ENCODE data around the gene NT5C2. TPM values are rescaled to one million over a fixed set of nuclear protein-coding genes. Genes with fewer than 3 reads are reported as not detected.

The NT5C2 gene
- total RNA-seq, 1 donor from 2014 or later, result 81.0 TPM

GRCh38 chr10:103232772-103233488 lies 39.9 kb upstream of the NT5C2 start:
- no peak for TF ChIP-seq CTCF (IDR thresholded peaks at IDR 0.05)
- no peaks in the 10 kb centered on the region for H3K27me3 Mint-ChIP-seq (ENCODE audit: low read depth)
- H3K4me3 Mint-ChIP-seq (ENCODE audit: unreplicated experiment), result no peak overlapping the region
- H3K4me1 Mint-ChIP-seq (ENCODE audit: low read depth), result peaks cover 47% of the 10 kb centered on the region
- no peak for DNase-seq (ENCODE audit: low spot score)
- no peaks in the 10 kb centered on the region for H3K9me3 Mint-ChIP-seq (ENCODE audit: low read depth)
- H3K36me3 Mint-ChIP-seq (ENCODE audit: low read depth), result no peaks in the 10 kb centered on the region
- peak overlapping the region; percentile 93 for H3K27ac Mint-ChIP-seq (ENCODE audit: unreplicated experiment)

GRCh38 chr10:103232131-103232673 lies 39.1 kb upstream of the NT5C2 start:
- peak overlapping the region; percentile 96 for H3K27ac Mint-ChIP-seq (ENCODE audit: unreplicated experiment)
- no peak overlapping the region for H3K4me3 Mint-ChIP-seq (ENCODE audit: unreplicated experiment)
- H3K9me3 Mint-ChIP-seq (ENCODE audit: low read depth), result no peaks in the 10 kb centered on the region
- no peak for TF ChIP-seq CTCF (IDR thresholded peaks at IDR 0.05)
- no peaks in the 10 kb centered on the region for H3K36me3 Mint-ChIP-seq (ENCODE audit: low read depth)
- peaks cover 51% of the 10 kb centered on the region for H3K4me1 Mint-ChIP-seq (ENCODE audit: low read depth)
- no peaks in the 10 kb centered on the region for H3K27me3 Mint-ChIP-seq (ENCODE audit: low read depth)
- no peak for DNase-seq (ENCODE audit: low spot score)

- Mint-ChIP-seq H3K27me3 (ENCODE audit: low read depth) (no peaks in the 10 kb centered on the region), H3K4me1 (ENCODE audit: low read depth) (peaks cover 51% of the 10 kb centered on the region), H3K9me3 (ENCODE audit: low read depth) (no peaks in the 10 kb centered on the region), H3K27ac (ENCODE audit: unreplicated experiment) (peak overlapping the region; percentile 96), H3K4me3 (ENCODE audit: unreplicated experiment) (peak overlapping the region; percentile 12), H3K36me3 (ENCODE audit: low read depth) (no peaks in the 10 kb centered on the region)
- DNase-seq (ENCODE audit: low spot score), result no peak
- TF ChIP-seq CTCF (IDR thresholded peaks at IDR 0.05), result no peak
These were observed 38.0 kb upstream of the NT5C2 start for GRCh38 chr10:103231047-103231551.

GRCh38 chr10:103227416-103227815 lies 34.3 kb upstream of the NT5C2 start:
- H3K36me3 Mint-ChIP-seq (ENCODE audit: low read depth), result peaks cover 5% of the 10 kb centered on the region

More at GRCh38 chr10:103227416-103227815, 34.3 kb upstream of the NT5C2 start:
- Mint-ChIP-seq H3K27me3 (ENCODE audit: low read depth) (no peaks in the 10 kb centered on the region), H3K9me3 (ENCODE audit: low read depth) (peaks cover 12% of the 10 kb centered on the region), H3K4me1 (ENCODE audit: low read depth) (peaks cover 46% of the 10 kb centered on the region), H3K27ac (ENCODE audit: unreplicated experiment) (no peak overlapping the region), H3K4me3 (ENCODE audit: unreplicated experiment) (no peak overlapping the region)
- no peak for DNase-seq (ENCODE audit: low spot score)
- TF ChIP-seq CTCF (IDR thresholded peaks at IDR 0.05), result no peak

Data from chondrocyte (in vitro differentiated cells).